Measurements from ENCODE around the gene TKFC. TPM values are rescaled to one million over a fixed set of nuclear protein-coding genes. Genes with fewer than 3 reads are reported as not detected.

TKFC gene
- total RNA-seq, 2 donors from 2014 or later = 50.0 to 81.3 TPM

DNA sequence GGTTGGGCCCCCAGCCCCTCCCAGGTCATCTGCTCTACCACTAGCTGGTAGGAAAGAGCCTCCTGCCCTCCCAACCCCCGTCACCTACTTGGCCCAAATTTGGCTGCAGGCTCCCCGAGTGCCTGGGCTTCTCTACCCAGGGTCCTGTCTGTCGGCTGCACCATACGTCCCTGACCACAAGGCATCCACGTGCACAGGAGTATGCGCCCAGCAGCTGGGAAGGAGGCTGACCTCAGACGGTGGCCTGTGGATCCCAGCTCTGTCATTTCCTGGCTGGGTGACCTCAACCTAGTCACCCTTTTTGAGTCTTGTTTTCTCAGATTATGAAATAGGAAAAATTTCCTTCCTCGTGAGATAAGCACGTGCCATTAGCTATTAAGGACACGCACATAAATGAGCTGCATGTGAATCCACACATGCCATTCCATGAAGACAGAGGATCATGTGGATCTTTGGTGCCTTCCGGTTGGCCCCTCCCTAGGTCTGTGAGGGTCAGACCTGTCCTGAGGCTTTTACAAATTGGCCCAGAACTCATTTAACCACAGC, 15.0 kb downstream of the TKFC start:
- no peak for DNase-seq
- H3K27ac ChIP-seq = no peak overlapping the region
- no peaks in the 10 kb centered on the region for H3K27me3 ChIP-seq
- no peaks in the 10 kb centered on the region for H3K9me3 ChIP-seq
- H3K4me1 ChIP-seq = no peaks in the 10 kb centered on the region
- peaks cover 14% of the 10 kb centered on the region for H3K36me3 ChIP-seq
- intact Hi-C loops (cut with DNase I) = no loop called here
- H3K4me3 ChIP-seq = no peak overlapping the region
- H3K9ac ChIP-seq (ENCODE audit: low read depth in 2 of 2, low read length in 2 of 2) = no peak overlapping the region
- TF ChIP-seq, protein P1, sequence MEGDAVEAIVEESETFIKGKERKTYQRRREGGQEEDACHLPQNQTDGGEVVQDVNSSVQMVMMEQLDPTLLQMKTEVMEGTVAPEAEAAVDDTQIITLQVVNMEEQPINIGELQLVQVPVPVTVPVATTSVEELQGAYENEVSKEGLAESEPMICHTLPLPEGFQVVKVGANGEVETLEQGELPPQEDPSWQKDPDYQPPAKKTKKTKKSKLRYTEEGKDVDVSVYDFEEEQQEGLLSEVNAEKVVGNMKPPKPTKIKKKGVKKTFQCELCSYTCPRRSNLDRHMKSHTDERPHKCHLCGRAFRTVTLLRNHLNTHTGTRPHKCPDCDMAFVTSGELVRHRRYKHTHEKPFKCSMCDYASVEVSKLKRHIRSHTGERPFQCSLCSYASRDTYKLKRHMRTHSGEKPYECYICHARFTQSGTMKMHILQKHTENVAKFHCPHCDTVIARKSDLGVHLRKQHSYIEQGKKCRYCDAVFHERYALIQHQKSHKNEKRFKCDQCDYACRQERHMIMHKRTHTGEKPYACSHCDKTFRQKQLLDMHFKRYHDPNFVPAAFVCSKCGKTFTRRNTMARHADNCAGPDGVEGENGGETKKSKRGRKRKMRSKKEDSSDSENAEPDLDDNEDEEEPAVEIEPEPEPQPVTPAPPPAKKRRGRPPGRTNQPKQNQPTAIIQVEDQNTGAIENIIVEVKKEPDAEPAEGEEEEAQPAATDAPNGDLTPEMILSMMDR (IDR thresholded peaks at IDR 0.05) = no peak

DNA sequence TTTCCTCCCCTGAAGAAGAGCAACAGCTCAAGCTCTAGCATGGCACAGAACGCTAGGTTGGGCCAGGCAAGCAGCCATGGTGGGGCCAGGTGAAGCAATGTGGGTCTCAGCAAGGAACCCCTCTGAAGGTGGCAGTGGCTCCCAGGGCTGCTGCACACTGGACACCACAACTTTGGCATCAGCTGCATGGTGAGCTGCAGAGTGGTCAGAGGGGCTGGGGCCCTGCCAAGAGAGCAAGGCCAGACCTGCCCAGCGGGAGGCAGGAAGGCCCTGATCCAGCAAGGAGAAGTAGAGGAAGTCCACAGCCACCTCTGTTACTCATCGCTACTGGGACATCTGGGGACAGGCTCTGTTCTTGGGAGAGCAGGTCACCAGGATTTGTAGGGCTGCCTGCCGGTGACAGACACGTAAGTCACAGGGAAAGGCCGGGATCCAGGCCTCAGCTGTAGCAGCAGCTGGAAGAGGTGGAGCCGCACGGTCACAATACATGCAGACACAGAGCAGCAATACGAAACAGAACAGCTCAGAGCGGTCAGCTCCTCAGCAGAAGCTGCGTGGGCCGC, 16.2 kb downstream of the TKFC start:
- Histone ChIP-seq H3K36me3 (peaks cover 14% of the 10 kb centered on the region), H3K27me3 (no peaks in the 10 kb centered on the region), H3K27ac (no peak overlapping the region), H3K4me3 (no peak overlapping the region), H3K4me1 (no peaks in the 10 kb centered on the region), H3K9me3 (no peaks in the 10 kb centered on the region), H3K9ac (ENCODE audit: low read depth in 2 of 2, low read length in 2 of 2) (no peak overlapping the region)
- intact Hi-C loops (cut with DNase I) = no loop called here
- no peak for DNase-seq
- TF ChIP-seq, protein P1 (IDR thresholded peaks at IDR 0.05) = no peak

DNA sequence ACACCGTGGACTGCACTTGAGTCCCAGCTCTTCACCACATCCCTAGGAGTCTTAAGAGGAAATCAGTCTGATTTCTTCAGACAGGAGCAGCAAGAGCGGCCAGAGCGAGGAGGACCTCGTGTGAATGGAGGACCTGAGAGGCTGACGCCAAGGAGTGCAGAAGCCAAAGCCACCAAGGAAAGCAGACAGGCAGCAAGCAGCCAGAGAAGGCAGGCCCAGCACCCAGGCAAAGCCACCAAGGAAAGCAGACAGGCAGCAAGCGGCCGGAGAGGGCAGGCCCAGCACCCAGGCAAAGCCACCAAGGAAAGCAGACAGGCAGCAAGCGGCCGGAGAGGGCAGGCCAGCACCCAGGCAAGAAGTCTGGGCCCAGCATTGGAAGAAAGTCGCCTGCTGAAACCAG, 16.9 kb downstream of the TKFC start:
- Histone ChIP-seq H3K27me3 (no peaks in the 10 kb centered on the region), H3K36me3 (peaks cover 14% of the 10 kb centered on the region)
- TF ChIP-seq, protein P1 (IDR thresholded peaks at IDR 0.05) = no peak

DNA sequence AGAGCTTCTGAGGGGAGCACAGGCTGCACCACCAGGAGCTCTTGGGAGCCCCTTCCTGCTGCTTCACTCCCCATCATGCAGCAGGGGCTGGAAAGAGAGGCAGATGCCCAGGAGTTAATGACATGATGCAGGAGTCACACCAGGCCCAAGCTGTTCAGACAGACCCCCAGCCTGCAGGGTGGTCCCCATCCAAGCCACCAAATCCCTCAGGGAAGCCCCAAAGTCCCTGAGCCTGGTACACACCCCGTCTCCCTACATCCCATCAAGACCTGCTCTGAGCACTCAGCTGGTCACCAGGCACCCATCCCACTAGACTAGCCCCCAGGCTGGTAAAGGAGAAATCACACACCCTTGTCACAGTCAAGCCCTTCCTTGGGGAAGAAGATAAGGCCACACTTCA, 17.3 kb downstream of the TKFC start:
- no peaks in the 10 kb centered on the region for H3K4me1 ChIP-seq
- DNase-seq = no peak
- TF ChIP-seq, protein P1 (IDR thresholded peaks at IDR 0.05) = no peak
- peaks cover 14% of the 10 kb centered on the region for H3K36me3 ChIP-seq
- no peaks in the 10 kb centered on the region for H3K27me3 ChIP-seq
- intact Hi-C loops (cut with DNase I) = no loop called here
- no peak overlapping the region for H3K4me3 ChIP-seq
- no peaks in the 10 kb centered on the region for H3K9me3 ChIP-seq
- H3K27ac ChIP-seq = no peak overlapping the region
- no peak overlapping the region for H3K9ac ChIP-seq (ENCODE audit: low read depth in 2 of 2, low read length in 2 of 2)

More for the DNA sequence above, 16.9 kb downstream of the TKFC start:
- no peak overlapping the region for H3K27ac ChIP-seq
- H3K4me3 ChIP-seq = no peak overlapping the region
- H3K4me1 ChIP-seq = no peaks in the 10 kb centered on the region
- no peak for DNase-seq
- H3K9ac ChIP-seq (ENCODE audit: low read depth in 2 of 2, low read length in 2 of 2) = no peak overlapping the region
- intact Hi-C loops (cut with DNase I) = no loop called here
- no peaks in the 10 kb centered on the region for H3K9me3 ChIP-seq

DNA sequence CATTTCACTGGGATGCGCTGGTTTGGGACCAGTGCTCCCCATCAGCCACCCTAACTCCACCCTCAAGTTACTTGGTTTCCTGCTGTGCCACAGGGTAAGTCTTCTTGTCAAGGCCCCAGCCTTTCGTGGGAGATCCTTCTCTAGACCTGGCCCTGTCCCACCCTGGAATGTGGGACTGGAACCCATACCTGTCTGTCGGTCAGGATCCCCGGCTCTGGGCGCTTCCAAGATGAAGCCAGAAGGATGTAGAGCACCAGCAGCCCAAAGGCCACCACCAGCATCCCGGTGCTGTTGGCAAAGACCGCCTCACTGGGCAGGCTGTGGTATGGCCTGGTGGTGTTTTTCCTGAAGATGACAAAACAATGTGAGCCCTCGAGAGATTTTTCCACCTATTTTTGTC, 17.8 kb downstream of the TKFC start:
- no peaks in the 10 kb centered on the region for H3K4me1 ChIP-seq
- H3K27ac ChIP-seq = no peak overlapping the region
- DNase-seq = no peak
- H3K4me3 ChIP-seq = no peak overlapping the region
- no peak overlapping the region for H3K9ac ChIP-seq (ENCODE audit: low read depth in 2 of 2, low read length in 2 of 2)
- no peaks in the 10 kb centered on the region for H3K9me3 ChIP-seq
- peaks cover 14% of the 10 kb centered on the region for H3K36me3 ChIP-seq
- intact Hi-C loops (cut with DNase I) = no loop called here
- no peaks in the 10 kb centered on the region for H3K27me3 ChIP-seq
- TF ChIP-seq, protein P1 (IDR thresholded peaks at IDR 0.05) = no peak
